PC-9 (cell line): ENCODE data around the gene PIAS1. TPM values are rescaled to one million over a fixed set of nuclear protein-coding genes. Genes with fewer than 3 reads are reported as not detected.
A peak's percentile ranks its signal among the peaks of the same experiment; 100 is the strongest.

Experiments
- BruUV-seq: library from RNA; stranded (reverse); fragments of 400-500 nt; replicated peaks from 2 replicates; lab custom pipeline; 2021; lab: Mats Ljungman, UMichigan
- CTCF ChIA-PET: fragments of 300-600 bp; sonication (Branson Sonifier 250); formaldehyde crosslinking; loops from one replicate; lab custom pipeline; 2022; ENCODE audit warnings: antibody characterized with exemption; lab: Charles Lee
- POLR2A ChIA-PET: fragments of 300-600 bp; sonication (Branson Sonifier 250); formaldehyde crosslinking; loops from one replicate; lab custom pipeline; 2022; ENCODE audit warnings: antibody characterized with exemption; ENCODE audit not compliant: unreplicated experiment; lab: Charles Lee
- DNase-seq, 2 experiments: peaks; one replicate each; pipeline versions ENCODE4 v3.0.0 to v3.0.0-alpha.2; 2015 to 2022; ENCODE audit warnings: mixed read lengths in 1 of 2
- H2AFZ ChIP-seq: fragments of 200-600 bp; sonication (generic); 2 replicates; pipeline ENCODE4 v1.8.1; 2017; ENCODE audit warnings: antibody characterized with exemption
- H3F3A ChIP-seq: fragments of 200-600 bp; sonication (generic); 2 replicates; pipeline ENCODE4 v1.8.1; 2017; ENCODE audit warnings: antibody characterized with exemption, mild to moderate bottlenecking, low read depth; ENCODE audit not compliant: insufficient read depth
- H3K27ac ChIP-seq: fragments of 200-600 bp; sonication (generic); 2 replicates; pipeline ENCODE4 v1.6.1; 2016; ENCODE audit warnings: mixed run types
- H3K27me3 ChIP-seq: fragments of 200-600 bp; sonication (generic); 2 replicates; pipeline ENCODE4 v1.6.1; 2016; ENCODE audit warnings: low read depth, mixed run types; ENCODE audit not compliant: insufficient read depth
- H3K36me3 ChIP-seq: fragments of 200-600 bp; sonication (generic); 2 replicates; pipeline ENCODE4 v1.6.1; 2016; ENCODE audit warnings: low read depth, mixed run types
- H3K4me1 ChIP-seq: fragments of 200-600 bp; sonication (generic); replicated peaks from 2 replicates; pipeline ENCODE4 v1.6.1; 2016; ENCODE audit warnings: mixed run types; ENCODE audit not compliant: insufficient read depth
- H3K4me2 ChIP-seq: fragments of 200-600 bp; sonication (generic); 2 replicates; pipeline ENCODE4 v1.6.1; 2017; ENCODE audit warnings: mixed run types
- H3K4me3 ChIP-seq: fragments of 200-600 bp; sonication (generic); 2 replicates; pipeline ENCODE4 v1.6.1; 2016; ENCODE audit warnings: mixed run types
- H3K79me2 ChIP-seq: fragments of 200-600 bp; sonication (generic); 2 replicates; pipeline ENCODE4 v1.6.1; 2017; ENCODE audit warnings: low read depth, mixed run types
- H3K9me2 ChIP-seq: fragments of 200-600 bp; sonication (generic); 2 replicates; pipeline ENCODE4 v1.8.1; 2017; ENCODE audit warnings: mild to moderate bottlenecking; ENCODE audit not compliant: insufficient read depth
- H3K9me3 ChIP-seq: fragments of 200-600 bp; sonication (generic); 2 replicates; pipeline ENCODE4 v1.8.1; 2016; ENCODE audit warnings: low read depth; ENCODE audit not compliant: insufficient read depth
- H4K20me1 ChIP-seq: fragments of 200-600 bp; sonication (generic); 2 replicates; pipeline ENCODE4 v1.8.1; 2017; ENCODE audit not compliant: insufficient read depth
- EZH2 ChIP-seq: fragments of 200-600 bp; sonication (generic); IDR thresholded peaks from 2 replicates; pipeline ENCODE4 v1.8.0; 2017; ENCODE audit warnings: antibody characterized with exemption, low read depth
- intact Hi-C: fragments of 100-400 bp; cut with micrococcal nuclease; formaldehyde crosslinking; loops from one replicate; pipeline ENCODE4 v1.10.0; 2022; ENCODE audit not compliant: unreplicated experiment
- total RNA-seq: library from RNA; stranded (reverse); gene quantifications from 2 replicates; pipeline ENCODE4 v1.2.3, GENCODE V29; 2021
- TF ChIP-seq, protein P1 (sequence below): fragments of 200-600 bp; sonication (generic); conservative IDR thresholded peaks from 2 replicates; pipeline ENCODE4 v1.6.1; 2017; ENCODE audit warnings: mixed run types, antibody characterized with exemption, mild to moderate bottlenecking, moderate library complexity

Gene PIAS1
- total RNA-seq, 1 experiment from 2014 or later, result 42.5 TPM

- POLR2A ChIA-PET, result no interaction called here
- intact Hi-C loops, result no loop called here
- no peaks in the 10 kb centered on the region for H3K4me1 ChIP-seq
- no peak for DNase-seq
- no peaks in the 10 kb centered on the region for H3K27me3 ChIP-seq
- no peaks in the 10 kb centered on the region for H3K36me3 ChIP-seq
- no TSS peak for BruUV-seq
- H3K9me2 ChIP-seq, result no peaks in the 10 kb centered on the region
- no peaks in the 10 kb centered on the region for H3F3A ChIP-seq
- H3K79me2 ChIP-seq, result no peaks in the 10 kb centered on the region
- CTCF ChIA-PET, result no interaction called here
- no peak for TF ChIP-seq EZH2
- TF ChIP-seq, protein P1, sequence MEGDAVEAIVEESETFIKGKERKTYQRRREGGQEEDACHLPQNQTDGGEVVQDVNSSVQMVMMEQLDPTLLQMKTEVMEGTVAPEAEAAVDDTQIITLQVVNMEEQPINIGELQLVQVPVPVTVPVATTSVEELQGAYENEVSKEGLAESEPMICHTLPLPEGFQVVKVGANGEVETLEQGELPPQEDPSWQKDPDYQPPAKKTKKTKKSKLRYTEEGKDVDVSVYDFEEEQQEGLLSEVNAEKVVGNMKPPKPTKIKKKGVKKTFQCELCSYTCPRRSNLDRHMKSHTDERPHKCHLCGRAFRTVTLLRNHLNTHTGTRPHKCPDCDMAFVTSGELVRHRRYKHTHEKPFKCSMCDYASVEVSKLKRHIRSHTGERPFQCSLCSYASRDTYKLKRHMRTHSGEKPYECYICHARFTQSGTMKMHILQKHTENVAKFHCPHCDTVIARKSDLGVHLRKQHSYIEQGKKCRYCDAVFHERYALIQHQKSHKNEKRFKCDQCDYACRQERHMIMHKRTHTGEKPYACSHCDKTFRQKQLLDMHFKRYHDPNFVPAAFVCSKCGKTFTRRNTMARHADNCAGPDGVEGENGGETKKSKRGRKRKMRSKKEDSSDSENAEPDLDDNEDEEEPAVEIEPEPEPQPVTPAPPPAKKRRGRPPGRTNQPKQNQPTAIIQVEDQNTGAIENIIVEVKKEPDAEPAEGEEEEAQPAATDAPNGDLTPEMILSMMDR, result no peak
- H3K4me2 ChIP-seq, result no peak overlapping the region
- H2AFZ ChIP-seq, result no peak overlapping the region
- H3K9me3 ChIP-seq, result no peaks in the 10 kb centered on the region
- no peaks in the 10 kb centered on the region for H4K20me1 ChIP-seq
- no peak overlapping the region for H3K4me3 ChIP-seq
- H3K27ac ChIP-seq, result no peak overlapping the region
These were observed 28.2 kb upstream of the PIAS1 start for GRCh38 chr15:68025835-68026424.

GRCh38 chr15:68027388-68027787, 26.7 kb upstream of the PIAS1 start:
- no peaks in the 10 kb centered on the region for H3K27me3 ChIP-seq
- H3K79me2 ChIP-seq, result no peaks in the 10 kb centered on the region
- H3K27ac ChIP-seq, result no peak overlapping the region
- BruUV-seq, result no TSS peak
- TF ChIP-seq, protein P1, result no peak
- TF ChIP-seq EZH2, result no peak
- H3K4me2 ChIP-seq, result no peak overlapping the region
- H4K20me1 ChIP-seq, result no peaks in the 10 kb centered on the region
- POLR2A ChIA-PET, result no interaction called here
- no peak overlapping the region for H3K4me3 ChIP-seq
- no peaks in the 10 kb centered on the region for H3K9me3 ChIP-seq
- no peak for DNase-seq
- no peak overlapping the region for H2AFZ ChIP-seq
- no peaks in the 10 kb centered on the region for H3K4me1 ChIP-seq
- H3K9me2 ChIP-seq, result no peaks in the 10 kb centered on the region
- intact Hi-C loops, result no loop called here
- H3K36me3 ChIP-seq, result no peaks in the 10 kb centered on the region
- CTCF ChIA-PET, result no interaction called here
- no peaks in the 10 kb centered on the region for H3F3A ChIP-seq

GRCh38 chr15:68028137-68028887, 25.8 kb upstream of the PIAS1 start:
- Histone ChIP-seq H3K4me1 (no peaks in the 10 kb centered on the region), H3K27ac (no peak overlapping the region), H3F3A (no peaks in the 10 kb centered on the region), H3K4me2 (no peak overlapping the region), H3K36me3 (no peaks in the 10 kb centered on the region), H3K79me2 (no peaks in the 10 kb centered on the region), H3K27me3 (no peaks in the 10 kb centered on the region), H3K9me3 (no peaks in the 10 kb centered on the region), H4K20me1 (no peaks in the 10 kb centered on the region), H3K4me3 (no peak overlapping the region), H2AFZ (no peak overlapping the region), H3K9me2 (no peaks in the 10 kb centered on the region)
- peak; percentile 17 to 41 for DNase-seq
- intact Hi-C loops, result no loop called here
- TF ChIP-seq, protein P1, result no peak
- TF ChIP-seq EZH2, result no peak
- BruUV-seq, result no TSS peak
- POLR2A ChIA-PET, result no interaction called here
- CTCF ChIA-PET, result no interaction called here
